ENCODE results near the gene SIRT7. TPM values are rescaled to one million over a fixed set of nuclear protein-coding genes. Genes with fewer than 3 reads are reported as not detected.
A peak's percentile ranks its signal among the peaks of the same experiment; 100 is the strongest.

SIRT7 gene
- polyA plus RNA-seq, 1 donor from 2014 or later: 44.5 TPM

GRCh38 chr17:81910840-81911276 is 7.1 kb downstream of the SIRT7 start:
- H3K36me3 ChIP-seq (ENCODE audit: insufficient read depth, low read length): no peaks in the 10 kb centered on the region
- peak overlapping the region; percentile 91 for H3K4me2 ChIP-seq (ENCODE audit: low read length)
- no peaks in the 10 kb centered on the region for H3K27me3 ChIP-seq (ENCODE audit: insufficient read depth, low read depth, low read length)
- TF ChIP-seq EP300 (conservative IDR thresholded peaks at IDR 0.05; ENCODE audit: poor library complexity, severe bottlenecking) (no peak), CTCF (IDR thresholded peaks at IDR 0.05; ENCODE audit: poor library complexity, severe bottlenecking) (no peak), POLR2AphosphoS5 (IDR thresholded peaks at IDR 0.05) (no peak), RAD21 (conservative IDR thresholded peaks at IDR 0.05) (peak; percentile 12), MXI1 (conservative IDR thresholded peaks at IDR 0.05; ENCODE audit: poor library complexity, severe bottlenecking) (peak; percentile 71), EZH2 (IDR thresholded peaks at IDR 0.05; ENCODE audit: borderline replicate concordance, insufficient read depth, low read length, poor library complexity, severe bottlenecking) (no peak), SMC3 (conservative IDR thresholded peaks at IDR 0.05; ENCODE audit: poor library complexity) (peak; percentile 14), TAF1 (IDR thresholded peaks at IDR 0.05; ENCODE audit: low read depth) (no peak)
- TF ChIP-seq, protein P1, sequence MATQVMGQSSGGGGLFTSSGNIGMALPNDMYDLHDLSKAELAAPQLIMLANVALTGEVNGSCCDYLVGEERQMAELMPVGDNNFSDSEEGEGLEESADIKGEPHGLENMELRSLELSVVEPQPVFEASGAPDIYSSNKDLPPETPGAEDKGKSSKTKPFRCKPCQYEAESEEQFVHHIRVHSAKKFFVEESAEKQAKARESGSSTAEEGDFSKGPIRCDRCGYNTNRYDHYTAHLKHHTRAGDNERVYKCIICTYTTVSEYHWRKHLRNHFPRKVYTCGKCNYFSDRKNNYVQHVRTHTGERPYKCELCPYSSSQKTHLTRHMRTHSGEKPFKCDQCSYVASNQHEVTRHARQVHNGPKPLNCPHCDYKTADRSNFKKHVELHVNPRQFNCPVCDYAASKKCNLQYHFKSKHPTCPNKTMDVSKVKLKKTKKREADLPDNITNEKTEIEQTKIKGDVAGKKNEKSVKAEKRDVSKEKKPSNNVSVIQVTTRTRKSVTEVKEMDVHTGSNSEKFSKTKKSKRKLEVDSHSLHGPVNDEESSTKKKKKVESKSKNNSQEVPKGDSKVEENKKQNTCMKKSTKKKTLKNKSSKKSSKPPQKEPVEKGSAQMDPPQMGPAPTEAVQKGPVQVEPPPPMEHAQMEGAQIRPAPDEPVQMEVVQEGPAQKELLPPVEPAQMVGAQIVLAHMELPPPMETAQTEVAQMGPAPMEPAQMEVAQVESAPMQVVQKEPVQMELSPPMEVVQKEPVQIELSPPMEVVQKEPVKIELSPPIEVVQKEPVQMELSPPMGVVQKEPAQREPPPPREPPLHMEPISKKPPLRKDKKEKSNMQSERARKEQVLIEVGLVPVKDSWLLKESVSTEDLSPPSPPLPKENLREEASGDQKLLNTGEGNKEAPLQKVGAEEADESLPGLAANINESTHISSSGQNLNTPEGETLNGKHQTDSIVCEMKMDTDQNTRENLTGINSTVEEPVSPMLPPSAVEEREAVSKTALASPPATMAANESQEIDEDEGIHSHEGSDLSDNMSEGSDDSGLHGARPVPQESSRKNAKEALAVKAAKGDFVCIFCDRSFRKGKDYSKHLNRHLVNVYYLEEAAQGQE (IDR thresholded peaks at IDR 0.05; ENCODE audit: borderline replicate concordance): no peak
- H3K9ac ChIP-seq (ENCODE audit: low read length): peak overlapping the region; percentile 69
- H3K27ac ChIP-seq (ENCODE audit: low read length): no peak overlapping the region
- no peaks in the 10 kb centered on the region for H3K79me2 ChIP-seq (replicated peaks; ENCODE audit: insufficient read depth, low read length)
- H2AFZ ChIP-seq (ENCODE audit: low read depth, low read length): no peak overlapping the region
- peak overlapping the region; percentile 88 for H3K4me3 ChIP-seq (ENCODE audit: low read length)
- no peaks in the 10 kb centered on the region for H3K9me2 ChIP-seq (ENCODE audit: insufficient read depth, low read length)
- H4K20me1 ChIP-seq (ENCODE audit: insufficient read depth): no peaks in the 10 kb centered on the region
- no peaks in the 10 kb centered on the region for H3K9me3 ChIP-seq (ENCODE audit: low read length)
- H3F3A ChIP-seq (ENCODE audit: insufficient read depth, low read length, poor library complexity, severe bottlenecking): no peaks in the 10 kb centered on the region

DNA sequence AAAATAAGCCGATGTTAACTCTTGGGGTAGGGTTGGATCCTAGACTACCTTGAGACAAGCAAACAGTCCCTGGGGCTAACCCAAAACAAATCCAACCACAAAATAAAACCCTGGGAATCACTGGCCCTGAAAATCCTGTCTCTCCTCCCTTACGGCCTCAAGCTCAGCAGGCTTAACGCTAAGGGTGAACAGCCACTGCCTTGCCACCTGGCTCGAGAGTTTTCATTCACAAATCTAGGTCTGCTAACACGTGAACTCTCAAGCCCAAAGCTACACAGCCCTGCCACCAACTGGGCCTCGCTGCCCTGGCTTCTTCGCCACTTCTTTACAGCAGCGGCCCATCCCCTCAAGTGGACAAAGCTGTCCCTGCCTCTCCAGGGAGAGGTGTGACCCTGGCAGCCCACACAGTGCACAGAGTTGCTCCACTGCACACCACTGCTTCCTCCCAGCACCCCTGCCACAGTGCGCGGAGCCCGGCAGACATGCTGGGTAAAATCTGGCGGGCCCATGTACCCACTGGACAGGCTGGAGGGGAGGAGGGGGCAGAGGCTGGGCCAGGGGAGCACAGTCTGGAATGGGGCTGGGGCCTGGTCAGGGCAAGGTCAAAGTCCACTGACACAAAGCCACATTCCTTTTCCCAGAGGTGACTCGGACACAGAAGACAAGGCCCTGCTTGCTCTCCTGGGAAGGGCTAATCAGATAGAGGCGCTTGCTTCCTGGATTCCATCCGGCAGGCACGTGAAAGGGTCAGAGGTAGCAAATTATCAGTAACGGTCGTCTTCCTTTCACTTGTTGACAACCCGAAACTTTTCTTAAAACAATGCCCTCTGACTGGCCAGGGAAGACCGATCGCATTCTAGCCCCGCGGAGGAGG is 7.8 kb downstream of the SIRT7 start:
- no peaks in the 10 kb centered on the region for H3K79me2 ChIP-seq (replicated peaks; ENCODE audit: insufficient read depth, low read length)
- peak overlapping the region; percentile 91 for H3K4me2 ChIP-seq (ENCODE audit: low read length)
- no peaks in the 10 kb centered on the region for H3K9me2 ChIP-seq (ENCODE audit: insufficient read depth, low read length)
- no peaks in the 10 kb centered on the region for H3K36me3 ChIP-seq (ENCODE audit: insufficient read depth, low read length)
- TF ChIP-seq, protein P1 (IDR thresholded peaks at IDR 0.05; ENCODE audit: borderline replicate concordance): no peak
- no peak for TF ChIP-seq RAD21 (conservative IDR thresholded peaks at IDR 0.05)
- TF ChIP-seq POLR2AphosphoS5 (IDR thresholded peaks at IDR 0.05): no peak
- TF ChIP-seq SMC3 (conservative IDR thresholded peaks at IDR 0.05; ENCODE audit: poor library complexity): no peak
- TF ChIP-seq EP300 (conservative IDR thresholded peaks at IDR 0.05; ENCODE audit: poor library complexity, severe bottlenecking): no peak
- TF ChIP-seq EZH2 (IDR thresholded peaks at IDR 0.05; ENCODE audit: borderline replicate concordance, insufficient read depth, low read length, poor library complexity, severe bottlenecking): no peak
- TF ChIP-seq CTCF (IDR thresholded peaks at IDR 0.05; ENCODE audit: poor library complexity, severe bottlenecking): no peak
- no peak for TF ChIP-seq TAF1 (IDR thresholded peaks at IDR 0.05; ENCODE audit: low read depth)
- TF ChIP-seq MXI1 (conservative IDR thresholded peaks at IDR 0.05; ENCODE audit: poor library complexity, severe bottlenecking): no peak
- H3K27ac ChIP-seq (ENCODE audit: low read length): no peak overlapping the region
- H3K9me3 ChIP-seq (ENCODE audit: low read length): no peaks in the 10 kb centered on the region
- no peak overlapping the region for H2AFZ ChIP-seq (ENCODE audit: low read depth, low read length)
- H4K20me1 ChIP-seq (ENCODE audit: insufficient read depth): no peaks in the 10 kb centered on the region
- H3F3A ChIP-seq (ENCODE audit: insufficient read depth, low read length, poor library complexity, severe bottlenecking): no peaks in the 10 kb centered on the region
- H3K9ac ChIP-seq (ENCODE audit: low read length): peak overlapping the region; percentile 69
- peak overlapping the region; percentile 88 for H3K4me3 ChIP-seq (ENCODE audit: low read length)
- H3K27me3 ChIP-seq (ENCODE audit: insufficient read depth, low read depth, low read length): no peaks in the 10 kb centered on the region
